K562 (cell line): ENCODE measurements around the gene RBMX. TPM values are rescaled to one million over a fixed set of nuclear protein-coding genes. Genes with fewer than 3 reads are reported as not detected.

Experiments
- ATAC-seq: fragments of 200-7000 bp; cut with Tn5 transposase; 3 replicates; pipeline ENCODE4 v1.9.1; 2020; ENCODE audit warnings: moderate library complexity
- BruUV-seq: library from RNA; stranded (reverse); fragments of 400-500 nt; replicated peaks from 2 replicates; lab custom pipeline; 2021; lab: Mats Ljungman, UMichigan
- CTCF ChIA-PET: fragments of 300-600 bp; formaldehyde crosslinking; extraction: SDS; loops from one replicate; lab custom pipeline; 2021; ENCODE audit warnings: low intra/inter-chr PET ratio; lab: Yijun Ruan, JAX
- POLR2A ChIA-PET: fragments of 300-600, 350-650 bp; sonication (Branson Sonifier 250); formaldehyde crosslinking; extraction: SDS; loops from one replicate; lab custom pipeline; 2021; ENCODE audit warnings: antibody characterized with exemption, inconsistent platforms; lab: Yijun Ruan, JAX
- DNase-seq, 4 experiments: peaks; one replicate each; pipeline versions ENCODE4 v3.0.0 to v3.0.0-alpha.2; 2011 to 2018; ENCODE audit warnings: low spot score in 3 of 4, mixed read lengths in 3 of 4; ENCODE audit errors: extremely low read depth in 1 of 4
- FAIRE-seq: peaks from 2 replicates; lab custom pipeline; 2011; peaks lifted over from hg19 to GRCh38; lab: Jason Lieb, UNC
- H2AFZ ChIP-seq: 2 replicates; pipeline ENCODE4 v1.6.0; 2011; ENCODE audit warnings: low read depth, low read length, control low read depth, inconsistent platforms
- H3K27ac ChIP-seq: fragments of 200-600 bp; 3 replicates; pipeline ENCODE4 v1.8.0; 2011; ENCODE audit warnings: low read depth, mild to moderate bottlenecking, control low read depth, inconsistent platforms, low read length, moderate library complexity, mixed read lengths; ENCODE audit errors: extremely low read depth
- H3K27me3 ChIP-seq, 2 experiments: fragments of 300-600 bp in 1 of 2; 2 replicates in 1 of 2; 3 replicates in 1 of 2; pipeline versions ENCODE4 v1.6.0 to v1.8.0; 2011; ENCODE audit warnings: inconsistent platforms in 2 of 2, low read length in 2 of 2, mild to moderate bottlenecking in 1 of 2, mixed read lengths in 1 of 2, moderate library complexity in 1 of 2; ENCODE audit not compliant: control insufficient read depth in 2 of 2, insufficient read depth in 2 of 2
- H3K36me3 ChIP-seq: fragments of 300-600 bp; 3 replicates; pipeline ENCODE4 v1.8.0; 2011; ENCODE audit warnings: mild to moderate bottlenecking, low read length, inconsistent platforms; ENCODE audit not compliant: control insufficient read depth, insufficient read depth
- H3K4me1 ChIP-seq, 2 experiments: fragments of 200-600 bp in 1 of 2; replicated peaks in 1 of 2; 2 replicates in 1 of 2; 3 replicates in 1 of 2; pipeline versions ENCODE4 v1.5.1 to v1.8.0; 2011; ENCODE audit warnings: inconsistent platforms in 2 of 2, low read length in 2 of 2, mild to moderate bottlenecking in 1 of 2, mixed read lengths in 1 of 2, moderate library complexity in 1 of 2; ENCODE audit not compliant: control insufficient read depth in 2 of 2, insufficient read depth in 2 of 2
- H3K4me2 ChIP-seq: 2 replicates; pipeline ENCODE4 v1.6.1; 2011; ENCODE audit warnings: low read length, control low read depth, inconsistent platforms, mixed read lengths; ENCODE audit not compliant: insufficient read depth
- H3K4me3 ChIP-seq: fragments of 200-600 bp; sonication (generic), shearing (Covaris generic); 2 replicates; pipeline ENCODE4 v1.5.1; 2016; ENCODE audit warnings: control low read depth, inconsistent platforms
- H3K79me2 ChIP-seq: fragments of 200-600 bp; 3 replicates; pipeline ENCODE4 v1.8.0; 2011; ENCODE audit warnings: low read length, inconsistent platforms; ENCODE audit not compliant: control insufficient read depth, insufficient read depth
- H3K9ac ChIP-seq, 2 experiments: 2 replicates each; pipeline versions ENCODE4 v1.6.0 to v1.6.1; 2011; ENCODE audit warnings: low read depth in 2 of 2, low read length in 2 of 2, control low read depth in 1 of 2, inconsistent platforms in 1 of 2, mild to moderate bottlenecking in 1 of 2, mixed read lengths in 1 of 2; ENCODE audit not compliant: insufficient read depth in 1 of 2
- H3K9me1 ChIP-seq: one replicate; pipeline ENCODE4 v1.6.0; 2011; ENCODE audit warnings: inconsistent platforms, mild to moderate bottlenecking, low read length, moderate library complexity; ENCODE audit not compliant: control insufficient read depth, insufficient read depth
- H3K9me3 ChIP-seq: replicated peaks from 2 replicates; pipeline ENCODE4 v1.5.1; 2011; ENCODE audit warnings: low read depth, low read length, inconsistent platforms; ENCODE audit not compliant: control insufficient read depth, insufficient read depth
- H4K20me1 ChIP-seq: replicated peaks from 2 replicates; pipeline ENCODE4 v1.6.1; 2011; ENCODE audit warnings: low read length, inconsistent platforms, mixed read lengths; ENCODE audit not compliant: control insufficient read depth, insufficient read depth
- CC2D1A ChIP-seq: fragments of 450-650 bp; IDR thresholded peaks from 2 replicates; pipeline ENCODE4 v1.6.1; 2017; ENCODE audit warnings: mild to moderate bottlenecking
- FOXA1 ChIP-seq: fragments of 450-650 bp; IDR thresholded peaks from 2 replicates; pipeline ENCODE4 v1.6.1; 2016; ENCODE audit warnings: mild to moderate bottlenecking, borderline replicate concordance
- FOXK1 ChIP-seq: sonication (generic); formaldehyde crosslinking; IDR thresholded peaks from 2 replicates; pipeline ENCODE4 v1.8.0; 2022; ENCODE audit warnings: missing genetic modification reagents, mild to moderate bottlenecking, borderline replicate concordance
- POLR2A ChIP-seq: fragments of 450-650 bp; conservative IDR thresholded peaks from 2 replicates; pipeline ENCODE4 v1.6.1; 2016
- POLR2AphosphoS2 ChIP-seq: IDR thresholded peaks from 2 replicates; pipeline ENCODE4 v1.6.1; 2012; ENCODE audit warnings: low read length, improper control_type of control experiment
- POLR2AphosphoS5 ChIP-seq: IDR thresholded peaks from 2 replicates; pipeline ENCODE4 v1.6.1; 2011; ENCODE audit warnings: mild to moderate bottlenecking, low read depth, low read length, moderate library complexity; ENCODE audit not compliant: control insufficient read depth, insufficient read depth
- POLR2B ChIP-seq: fragments of 450-650 bp; IDR thresholded peaks from 2 replicates; pipeline ENCODE4 v1.6.1; 2018; ENCODE audit warnings: low read depth; ENCODE audit not compliant: partially characterized antibody
- RBFOX2 ChIP-seq: fragments of 200-400 bp; formaldehyde crosslinking; IDR thresholded peaks from 2 replicates; pipeline ENCODE4 v1.6.1; 2017; ENCODE audit warnings: low read depth, mild to moderate bottlenecking, low read length, moderate library complexity
- SMARCE1 ChIP-seq: fragments of 450-650 bp; IDR thresholded peaks from 2 replicates; pipeline ENCODE4 v1.7.1; 2016; ENCODE audit warnings: mild to moderate bottlenecking
- SUPT5H ChIP-seq: fragments of 450-650 bp; IDR thresholded peaks from 2 replicates; pipeline ENCODE4 v1.6.1; 2016
- THRAP3 ChIP-seq: fragments of 450-650 bp; IDR thresholded peaks from 2 replicates; pipeline ENCODE4 v1.6.1; 2016; ENCODE audit warnings: mild to moderate bottlenecking, inconsistent platforms, borderline replicate concordance
- YY1 ChIP-seq, 3 experiments: IDR thresholded peaks; 2 replicates each; pipeline ENCODE4 v1.6.1; 2011; ENCODE audit warnings: low read length in 2 of 3, mild to moderate bottlenecking in 2 of 3, moderate library complexity in 2 of 3, borderline replicate concordance in 1 of 3, control low read depth in 1 of 3, low read depth in 1 of 3; ENCODE audit not compliant: insufficient read depth in 3 of 3, insufficient replicate concordance in 2 of 3, control insufficient read depth in 1 of 3, insufficient read length in 1 of 3; ENCODE audit errors: extremely low read depth in 1 of 3
- ZNF644 ChIP-seq: fragments of 200-800 bp; sonication (Bioruptor generic); IDR thresholded peaks from 2 replicates; pipeline ENCODE4 v1.6.1; 2016; ENCODE audit warnings: low read depth, missing genetic modification characterization, missing compliant biosample characterization
- WGBS: fragments of 100-300 bp; shearing (Covaris generic); methylation state at CpG from one replicate; pipeline ENCODE4 v1.1.6; 2016; ENCODE audit warnings: low coverage, mixed read lengths; ENCODE audit not compliant: insufficient coverage; ENCODE audit errors: missing lambda C conversion rate; 5-methylcytosine and 5-hydroxymethylcytosine counted together
- in situ Hi-C: fragments of 300-500 bp; cut with MboI; formaldehyde crosslinking; loops from 4 replicates; pipeline ENCODE4 v1.15.0; 2018; ENCODE audit warnings: inconsistent platforms, mixed read lengths
- intact Hi-C: fragments of 100-400 bp; cut with micrococcal nuclease; formaldehyde crosslinking; loops from 2 replicates; pipeline ENCODE4 v1.14.2; 2022
- polyA plus RNA-seq, 8 experiments: library from polyadenylated mRNA; depleted of rRNA in 4 of 8; stranded (reverse) in 5 of 8; unstranded in 3 of 8; fragments of >200 nt; fragmentation: Nextera tagmentation in 2 of 8; fragmentation: Illumina TruSeq in 1 of 8; extraction: Ambion mirVana in 2 of 8; extraction: Trizol in 1 of 8; gene quantifications; 2 replicates each; pipeline versions ENCODE4 v1.2.1 to v1.2.3, GENCODE V29; 2011 to 2014; ENCODE audit warnings: inconsistent platforms in 1 of 8, missing spikeins in 1 of 8
- total RNA-seq, 7 experiments: library from RNA; depleted of rRNA in 6 of 7; stranded (reverse); fragments of >200 nt in 6 of 7; fragmentation: Illumina TruSeq in 2 of 7; extraction: Trizol in 2 of 7; gene quantifications; 2 replicates each; pipeline versions ENCODE4 v1.2.1 to v1.2.3, GENCODE V29; 2011 to 2021; ENCODE audit warnings: low replicate concordance in 1 of 7
- TF ChIP-seq, protein P1 (sequence below), 3 experiments: IDR thresholded peaks in 2 of 3; conservative IDR thresholded peaks in 1 of 3; 2 replicates each; pipeline ENCODE4 v1.5.1; 2011 to 2012; ENCODE audit warnings: low read length in 3 of 3, mild to moderate bottlenecking in 3 of 3, control low read depth in 2 of 3, improper control_type of control experiment in 1 of 3, inconsistent platforms in 1 of 3, low read depth in 1 of 3, mixed read lengths in 1 of 3, moderate library complexity in 1 of 3; ENCODE audit not compliant: insufficient read depth in 2 of 3

The RBMX gene
- total and polyA plus RNA-seq, 9 of the 15 experiments (the other 6 are each of a cell fraction or from before 2014, with no cell fraction given), result 405 to 671 (median 540) TPM

DNA sequence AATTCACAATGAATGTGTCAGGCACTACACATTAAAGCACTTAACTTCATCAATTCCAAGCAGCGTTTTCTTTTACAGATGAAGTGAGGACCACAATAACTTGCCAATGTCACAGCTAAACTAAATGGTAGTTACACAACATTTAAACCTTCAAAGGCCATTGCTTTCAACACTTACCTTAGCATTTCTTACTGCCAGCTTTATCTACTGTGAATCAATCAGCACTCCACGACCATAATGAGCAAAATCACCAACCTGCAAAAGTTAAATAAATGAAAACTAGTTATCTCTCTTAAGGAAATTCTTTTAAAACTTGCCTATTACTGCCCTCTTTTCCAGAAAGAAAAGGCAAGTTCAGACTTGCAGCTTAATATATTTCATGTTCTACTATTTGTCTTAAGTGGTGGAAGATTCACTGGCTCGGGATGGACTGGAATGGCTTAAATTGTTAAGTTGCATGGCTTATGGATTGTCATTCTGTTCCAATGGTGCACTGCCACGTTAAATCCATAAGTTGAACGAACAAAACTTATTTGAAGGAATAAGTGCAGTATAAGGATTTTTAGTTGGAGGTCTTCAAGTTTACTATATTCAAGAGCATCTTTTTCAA, 8.3 kb downstream of the RBMX start:
- H3K4me1 ChIP-seq, result no peaks in the 10 kb centered on the region; a peak in 1 of 5 replicates
- POLR2A ChIA-PET, result interaction anchor here (0.6 to 3.2 kb wide), 8 partner anchors 8 to 145 kb away, joined by 3 to 43 read pairs (median 4); partner anchors contain the start of gene RBMX
- no peaks in the 10 kb centered on the region for H3K9me3 ChIP-seq
- ATAC-seq, result no peak
- TF ChIP-seq, protein P1, sequence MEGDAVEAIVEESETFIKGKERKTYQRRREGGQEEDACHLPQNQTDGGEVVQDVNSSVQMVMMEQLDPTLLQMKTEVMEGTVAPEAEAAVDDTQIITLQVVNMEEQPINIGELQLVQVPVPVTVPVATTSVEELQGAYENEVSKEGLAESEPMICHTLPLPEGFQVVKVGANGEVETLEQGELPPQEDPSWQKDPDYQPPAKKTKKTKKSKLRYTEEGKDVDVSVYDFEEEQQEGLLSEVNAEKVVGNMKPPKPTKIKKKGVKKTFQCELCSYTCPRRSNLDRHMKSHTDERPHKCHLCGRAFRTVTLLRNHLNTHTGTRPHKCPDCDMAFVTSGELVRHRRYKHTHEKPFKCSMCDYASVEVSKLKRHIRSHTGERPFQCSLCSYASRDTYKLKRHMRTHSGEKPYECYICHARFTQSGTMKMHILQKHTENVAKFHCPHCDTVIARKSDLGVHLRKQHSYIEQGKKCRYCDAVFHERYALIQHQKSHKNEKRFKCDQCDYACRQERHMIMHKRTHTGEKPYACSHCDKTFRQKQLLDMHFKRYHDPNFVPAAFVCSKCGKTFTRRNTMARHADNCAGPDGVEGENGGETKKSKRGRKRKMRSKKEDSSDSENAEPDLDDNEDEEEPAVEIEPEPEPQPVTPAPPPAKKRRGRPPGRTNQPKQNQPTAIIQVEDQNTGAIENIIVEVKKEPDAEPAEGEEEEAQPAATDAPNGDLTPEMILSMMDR (IDR thresholded peaks at IDR 0.05 in 2 of 3, conservative IDR thresholded peaks at IDR 0.05 in 1 of 3; ENCODE audit: insufficient read depth in 2 of 3, low read depth in 1 of 3, low read length in 3 of 3), result no peak
- no peak for TF ChIP-seq YY1 (IDR thresholded peaks at IDR 0.05; ENCODE audit: borderline replicate concordance in 1 of 3, control insufficient read depth in 1 of 3, extremely low read depth in 1 of 3, insufficient read depth in 3 of 3, insufficient read length in 1 of 3, insufficient replicate concordance in 2 of 3, low read depth in 1 of 3, low read length in 2 of 3)
- no peak for TF ChIP-seq CC2D1A
- TF ChIP-seq POLR2AphosphoS2, result peak; percentile 92; the same call in 1 of the 2 replicates
- peak; percentile 50; the same call in 1 of the 2 replicates for TF ChIP-seq POLR2AphosphoS5
- TF ChIP-seq FOXA1, result no peak
- no peak for TF ChIP-seq FOXK1 (CRISPR knock-in tag)
- peak; percentile 65 for TF ChIP-seq SUPT5H
- peak; percentile 63 for TF ChIP-seq THRAP3
- peak; percentile 20; the same call in 1 of the 2 replicates for TF ChIP-seq RBFOX2
- TF ChIP-seq POLR2B, result peak; percentile 60
- no peak for TF ChIP-seq SMARCE1
- peak; percentile 62 for TF ChIP-seq POLR2A
- no peak for TF ChIP-seq ZNF644 (tag)
- TF ChIP-seq, all 486 proteins: peak for 7
- in situ Hi-C loops, result no loop called here
- CTCF ChIA-PET, result no interaction called here
- Histone ChIP-seq H3K4me2 (no peak overlapping the region), H3K79me2 (peaks cover 71% of the 10 kb centered on the region), H3K9me1 (no peaks in the 10 kb centered on the region), H2AFZ (no peak overlapping the region), H3K27me3 (no peaks in the 10 kb centered on the region), H4K20me1 (peaks cover 9% of the 10 kb centered on the region), H3K36me3 (peaks cover 98% of the 10 kb centered on the region), H3K27ac (no peak overlapping the region; the same call in 1 of the 3 replicates), H3K4me3 (no peak overlapping the region), H3K9ac (no peak overlapping the region)
- 64% methylated on average over 5 of the region's 5 CpGs for WGBS
- DNase-seq, result no peak
- intact Hi-C loops, result loop anchor here (2.0 to 5.0 kb wide), 2 partner anchors 53 to 105 kb away; no protein-coding TSS in a partner anchor
- FAIRE-seq, result no peak
- BruUV-seq, result no TSS peak
